SK-N-SH (cell line): ENCODE data around the gene PPP1R12C. TPM values are rescaled to one million over a fixed set of nuclear protein-coding genes. Genes with fewer than 3 reads are reported as not detected.

Experiments
- CTCF ChIA-PET: fragments of 300-600, 350-600 bp; formaldehyde crosslinking; extraction: SDS; loops from one replicate; lab custom pipeline; 2021; lab: Yijun Ruan, JAX
- POLR2A ChIA-PET: fragments of 350-600 bp; sonication (Branson Sonifier 250); formaldehyde crosslinking; extraction: SDS; loops from one replicate; lab custom pipeline; 2020; ENCODE audit warnings: antibody characterized with exemption, inconsistent platforms; lab: Yijun Ruan, JAX
- DNase-seq: peaks from one replicate; pipeline ENCODE4 v3.0.0; 2012
- H2AFZ ChIP-seq: fragments of 200-600 bp; sonication (generic); 2 replicates; pipeline ENCODE4 v1.8.1; 2016; ENCODE audit warnings: antibody characterized with exemption, mild to moderate bottlenecking, low read depth
- H3F3A ChIP-seq: fragments of 200-600 bp; sonication (generic); replicated peaks from 2 replicates; pipeline ENCODE3; 2016; ENCODE audit warnings: antibody characterized with exemption, mild to moderate bottlenecking; ENCODE audit not compliant: insufficient read depth
- H3K27ac ChIP-seq, 2 experiments: fragments of 200-500 bp in 1 of 2; fragments of 200-600 bp in 1 of 2; sonication (Bioruptor generic) in 1 of 2; sonication (generic), shearing (Covaris generic) in 1 of 2; 2 replicates each; pipeline versions ENCODE4 v1.5.1 to v1.6.1; 2014 to 2016; ENCODE audit warnings: low read depth in 2 of 2, inconsistent platforms in 1 of 2, low read length in 1 of 2, mild to moderate bottlenecking in 1 of 2, mixed read lengths in 1 of 2
- H3K27me3 ChIP-seq: fragments of 200-600 bp; sonication (generic), shearing (Covaris generic); 2 replicates; pipeline ENCODE4 v1.6.1; 2016; ENCODE audit warnings: mixed run types; ENCODE audit not compliant: insufficient read depth
- H3K36me3 ChIP-seq, 2 experiments: fragments of 200-500 bp in 1 of 2; fragments of 200-600 bp in 1 of 2; sonication (Bioruptor generic) in 1 of 2; sonication (generic) in 1 of 2; replicated peaks in 1 of 2; 2 replicates each; pipeline versions ENCODE3 to v1.5.1; 2014 to 2016; ENCODE audit warnings: low read length in 1 of 2, mild to moderate bottlenecking in 1 of 2; ENCODE audit not compliant: insufficient read depth in 2 of 2, control insufficient read depth in 1 of 2
- H3K4me1 ChIP-seq, 2 experiments: fragments of 200-500 bp in 1 of 2; fragments of 200-600 bp in 1 of 2; sonication (Bioruptor generic) in 1 of 2; sonication (generic), shearing (Covaris generic) in 1 of 2; 2 replicates each; pipeline versions ENCODE4 v1.5.1 to v1.6.1; 2014 to 2016; ENCODE audit warnings: low read depth in 1 of 2, low read length in 1 of 2, mixed run types in 1 of 2; ENCODE audit not compliant: insufficient read depth in 2 of 2, control insufficient read depth in 1 of 2
- H3K4me2 ChIP-seq: fragments of 200-600 bp; sonication (generic), shearing (Covaris generic); 2 replicates; pipeline ENCODE4 v1.6.1; 2017; ENCODE audit warnings: mixed run types
- H3K4me3 ChIP-seq, 2 experiments: fragments of 200-500 bp in 1 of 2; fragments of 200-600 bp in 1 of 2; sonication (Bioruptor generic) in 1 of 2; sonication (generic), shearing (Covaris generic) in 1 of 2; 2 replicates each; pipeline versions ENCODE4 v1.5.1 to v1.8.1; 2014 to 2016; ENCODE audit warnings: low read depth in 2 of 2, inconsistent platforms in 1 of 2, low read length in 1 of 2, mild to moderate bottlenecking in 1 of 2, mixed read lengths in 1 of 2, moderate library complexity in 1 of 2
- H3K79me2 ChIP-seq: fragments of 200-600 bp; sonication (generic); 2 replicates; pipeline ENCODE4 v1.8.1; 2017; ENCODE audit warnings: mild to moderate bottlenecking; ENCODE audit not compliant: insufficient read depth
- H3K9ac ChIP-seq: fragments of 200-600 bp; sonication (generic); 2 replicates; pipeline ENCODE4 v1.6.1; 2017; ENCODE audit warnings: mixed run types
- H3K9me2 ChIP-seq: fragments of 200-600 bp; sonication (generic); 2 replicates; pipeline ENCODE4 v1.6.1; 2017; ENCODE audit warnings: mixed run types
- H3K9me3 ChIP-seq: fragments of 200-600 bp; sonication (generic); 2 replicates; pipeline ENCODE4 v1.6.1; 2017; ENCODE audit warnings: mixed run types, mild to moderate bottlenecking, moderate library complexity
- H4K20me1 ChIP-seq: fragments of 200-600 bp; sonication (generic); 2 replicates; pipeline ENCODE4 v1.6.1; 2017; ENCODE audit warnings: mild to moderate bottlenecking, mixed run types; ENCODE audit not compliant: insufficient read depth
- ELF1 ChIP-seq: IDR thresholded peaks from 2 replicates; pipeline ENCODE4 v1.4.0; 2012
- EZH2phosphoT487 ChIP-seq: fragments of 200-600 bp; sonication (generic); IDR thresholded peaks from 2 replicates; pipeline ENCODE4 v1.6.1; 2017; ENCODE audit warnings: low read depth, mixed run types, mild to moderate bottlenecking, antibody characterized with exemption, moderate library complexity, borderline replicate concordance
- FOXJ3 ChIP-seq: sonication (generic); formaldehyde crosslinking; IDR thresholded peaks from 2 replicates; pipeline ENCODE4 v1.5.1; 2020; ENCODE audit warnings: mild to moderate bottlenecking, missing genetic modification reagents
- FOXM1 ChIP-seq: IDR thresholded peaks from 2 replicates; pipeline ENCODE4 v1.4.0; 2012; ENCODE audit warnings: low read depth, mild to moderate bottlenecking
- NFIC ChIP-seq: IDR thresholded peaks from 2 replicates; pipeline ENCODE4 v1.4.0; 2012; ENCODE audit warnings: borderline replicate concordance
- TAF1 ChIP-seq: IDR thresholded peaks from 2 replicates; pipeline ENCODE4 v1.6.1; 2012; ENCODE audit warnings: low read depth, mild to moderate bottlenecking, low read length, moderate library complexity, borderline replicate concordance
- TEAD4 ChIP-seq: IDR thresholded peaks from 2 replicates; pipeline ENCODE4 v1.4.0; 2012; ENCODE audit warnings: mild to moderate bottlenecking, borderline replicate concordance; ENCODE audit not compliant: insufficient read depth
- YY1 ChIP-seq: IDR thresholded peaks from 2 replicates; pipeline ENCODE4 v1.4.0; 2012; ENCODE audit warnings: low read depth, mild to moderate bottlenecking
- WGBS: methylation state at CpG from one replicate; pipeline ENCODE4 v1.1.6; 2017; ENCODE audit warnings: low lambda C conversion rate; 5-methylcytosine and 5-hydroxymethylcytosine counted together
- polyA plus RNA-seq, 3 experiments: library from polyadenylated mRNA; depleted of rRNA; stranded (reverse); fragments of >200 nt; gene quantifications; 2 replicates each; pipeline ENCODE4 v1.2.3, GENCODE V29; 2012
- TF ChIP-seq, protein P1 (sequence below): IDR thresholded peaks from 2 replicates; pipeline ENCODE4 v1.4.0; 2012; ENCODE audit warnings: low read depth, borderline replicate concordance
- TF ChIP-seq, protein P2 (sequence below): fragments of 150-350 bp; IDR thresholded peaks from 2 replicates; pipeline ENCODE4 v1.6.1; 2017; ENCODE audit warnings: antibody characterized with exemption, low read length, low read depth, borderline replicate concordance
- TF ChIP-seq, protein P3 (sequence below): fragments of 200-600 bp; sonication (generic); IDR thresholded peaks from 2 replicates; pipeline ENCODE4 v1.6.1; 2017; ENCODE audit warnings: antibody characterized with exemption, mild to moderate bottlenecking, moderate library complexity
- TF ChIP-seq, protein P4 (sequence below): IDR thresholded peaks from 2 replicates; pipeline ENCODE4; 2012

PPP1R12C gene
- polyA plus RNA-seq, 1 of the 3 experiments (the other 2 are of a cell fraction), result 83.9 TPM

DNA sequence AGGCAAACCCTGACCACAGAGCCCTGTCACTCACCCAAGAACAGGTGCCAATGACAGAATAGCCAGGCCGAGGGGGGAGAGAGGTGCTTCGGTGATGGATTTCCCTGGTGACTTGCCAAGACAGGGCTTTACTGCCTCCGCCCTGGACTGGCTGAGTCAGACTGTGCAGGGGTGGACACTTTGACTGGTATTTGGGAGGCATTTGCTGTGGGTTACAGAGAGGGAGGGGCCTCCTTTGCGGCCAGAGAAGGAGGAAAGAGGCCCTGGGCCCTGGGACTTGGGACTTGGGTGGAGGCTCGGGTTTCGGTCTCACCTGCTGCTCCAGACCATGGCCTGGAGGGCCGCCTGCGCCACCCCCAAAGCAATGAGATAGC lies 46.3 kb downstream of the PPP1R12C start (continued):
- TF ChIP-seq, protein P1, sequence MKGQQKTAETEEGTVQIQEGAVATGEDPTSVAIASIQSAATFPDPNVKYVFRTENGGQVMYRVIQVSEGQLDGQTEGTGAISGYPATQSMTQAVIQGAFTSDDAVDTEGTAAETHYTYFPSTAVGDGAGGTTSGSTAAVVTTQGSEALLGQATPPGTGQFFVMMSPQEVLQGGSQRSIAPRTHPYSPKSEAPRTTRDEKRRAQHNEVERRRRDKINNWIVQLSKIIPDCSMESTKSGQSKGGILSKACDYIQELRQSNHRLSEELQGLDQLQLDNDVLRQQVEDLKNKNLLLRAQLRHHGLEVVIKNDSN, result no peak
- TF ChIP-seq ELF1 (no peak), YY1 (no peak), FOXM1 (no peak), NFIC (peak; percentile 68; the same call in 1 of the 2 replicates)
- TF ChIP-seq, protein P2, sequence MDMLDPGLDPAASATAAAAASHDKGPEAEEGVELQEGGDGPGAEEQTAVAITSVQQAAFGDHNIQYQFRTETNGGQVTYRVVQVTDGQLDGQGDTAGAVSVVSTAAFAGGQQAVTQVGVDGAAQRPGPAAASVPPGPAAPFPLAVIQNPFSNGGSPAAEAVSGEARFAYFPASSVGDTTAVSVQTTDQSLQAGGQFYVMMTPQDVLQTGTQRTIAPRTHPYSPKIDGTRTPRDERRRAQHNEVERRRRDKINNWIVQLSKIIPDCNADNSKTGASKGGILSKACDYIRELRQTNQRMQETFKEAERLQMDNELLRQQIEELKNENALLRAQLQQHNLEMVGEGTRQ, result no peak
- TF ChIP-seq, protein P3, sequence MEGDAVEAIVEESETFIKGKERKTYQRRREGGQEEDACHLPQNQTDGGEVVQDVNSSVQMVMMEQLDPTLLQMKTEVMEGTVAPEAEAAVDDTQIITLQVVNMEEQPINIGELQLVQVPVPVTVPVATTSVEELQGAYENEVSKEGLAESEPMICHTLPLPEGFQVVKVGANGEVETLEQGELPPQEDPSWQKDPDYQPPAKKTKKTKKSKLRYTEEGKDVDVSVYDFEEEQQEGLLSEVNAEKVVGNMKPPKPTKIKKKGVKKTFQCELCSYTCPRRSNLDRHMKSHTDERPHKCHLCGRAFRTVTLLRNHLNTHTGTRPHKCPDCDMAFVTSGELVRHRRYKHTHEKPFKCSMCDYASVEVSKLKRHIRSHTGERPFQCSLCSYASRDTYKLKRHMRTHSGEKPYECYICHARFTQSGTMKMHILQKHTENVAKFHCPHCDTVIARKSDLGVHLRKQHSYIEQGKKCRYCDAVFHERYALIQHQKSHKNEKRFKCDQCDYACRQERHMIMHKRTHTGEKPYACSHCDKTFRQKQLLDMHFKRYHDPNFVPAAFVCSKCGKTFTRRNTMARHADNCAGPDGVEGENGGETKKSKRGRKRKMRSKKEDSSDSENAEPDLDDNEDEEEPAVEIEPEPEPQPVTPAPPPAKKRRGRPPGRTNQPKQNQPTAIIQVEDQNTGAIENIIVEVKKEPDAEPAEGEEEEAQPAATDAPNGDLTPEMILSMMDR, result no peak

DNA sequence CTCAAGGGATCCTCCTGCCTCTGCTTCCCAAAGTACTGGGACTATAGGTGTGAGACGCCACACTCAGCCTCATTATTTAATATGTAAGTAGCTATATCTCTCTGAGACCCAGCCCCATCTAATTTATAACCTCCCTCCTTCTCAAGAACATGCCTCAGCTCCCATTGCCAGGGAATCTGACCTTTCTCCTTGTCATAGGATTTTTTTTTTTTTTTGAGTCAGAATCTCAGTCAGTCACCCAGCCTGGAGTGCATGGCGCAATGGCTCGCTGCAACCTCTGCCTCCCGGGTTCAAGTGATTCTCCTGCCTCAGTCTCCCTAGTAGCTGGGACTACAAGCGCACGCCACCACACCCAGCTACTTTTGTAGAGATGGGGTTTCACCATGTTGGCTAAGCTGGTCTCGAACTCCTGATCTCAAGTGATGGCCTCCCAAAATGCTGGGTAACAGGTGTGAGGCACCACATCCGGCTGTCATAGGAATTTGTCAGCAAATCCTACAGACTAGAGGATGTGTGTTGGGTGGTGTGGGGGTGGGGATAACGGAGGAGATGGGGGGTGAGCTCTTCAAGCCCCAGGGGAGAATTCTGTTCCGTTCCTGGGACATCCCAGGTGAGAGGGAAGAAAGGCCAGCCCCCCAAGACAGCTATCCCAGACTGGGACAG lies 46.8 kb downstream of the PPP1R12C start:
- no peak overlapping the region for H2AFZ ChIP-seq
- H3K4me2 ChIP-seq, result 0 out of 2 replicates have a peak overlapping the region, but pooled peaks have one; percentile 38
- H3K36me3 ChIP-seq, result no peaks in the 10 kb centered on the region
- no peaks in the 10 kb centered on the region for H4K20me1 ChIP-seq
- no peak for DNase-seq
- H3F3A ChIP-seq, result peaks cover 3% of the 10 kb centered on the region
- 59% methylated on average over 10 of the region's 10 CpGs for WGBS
- H3K27ac ChIP-seq, result no peak overlapping the region
- H3K79me2 ChIP-seq, result no peaks in the 10 kb centered on the region
- no peak overlapping the region for H3K9ac ChIP-seq
- CTCF ChIA-PET, result interaction anchor here (1.3 to 1.4 kb wide), 2 partner anchors 9 to 433 kb away, joined by 3 read pairs; no protein-coding TSS in a partner anchor
- H3K27me3 ChIP-seq, result peaks cover 5% of the 10 kb centered on the region; the same call in 1 of the 2 replicates
- H3K4me3 ChIP-seq, result no peak overlapping the region
- POLR2A ChIA-PET, result no interaction called here
- no peaks in the 10 kb centered on the region for H3K9me3 ChIP-seq
- peaks cover 0 to 5% of the 10 kb centered on the region in 2 experiments; a peak in 1 of 4 replicates for H3K4me1 ChIP-seq
- no peaks in the 10 kb centered on the region for H3K9me2 ChIP-seq
- TF ChIP-seq FOXJ3 (CRISPR knock-in tag), result no peak
- TF ChIP-seq TAF1, result no peak
- TF ChIP-seq, protein P4, sequence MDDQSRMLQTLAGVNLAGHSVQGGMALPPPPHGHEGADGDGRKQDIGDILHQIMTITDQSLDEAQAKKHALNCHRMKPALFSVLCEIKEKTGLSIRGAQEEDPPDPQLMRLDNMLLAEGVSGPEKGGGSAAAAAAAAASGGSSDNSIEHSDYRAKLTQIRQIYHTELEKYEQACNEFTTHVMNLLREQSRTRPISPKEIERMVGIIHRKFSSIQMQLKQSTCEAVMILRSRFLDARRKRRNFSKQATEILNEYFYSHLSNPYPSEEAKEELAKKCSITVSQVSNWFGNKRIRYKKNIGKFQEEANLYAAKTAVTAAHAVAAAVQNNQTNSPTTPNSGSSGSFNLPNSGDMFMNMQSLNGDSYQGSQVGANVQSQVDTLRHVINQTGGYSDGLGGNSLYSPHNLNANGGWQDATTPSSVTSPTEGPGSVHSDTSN, result no peak
- TF ChIP-seq EZH2phosphoT487, result no peak
- TF ChIP-seq, protein P2, result no peak
- no peak for TF ChIP-seq ELF1
- TF ChIP-seq TEAD4, result no peak
- TF ChIP-seq, all 33 proteins: peak for 0
